Measurements from ENCODE around the gene SMIM21. TPM values are rescaled to one million over a fixed set of nuclear protein-coding genes. Genes with fewer than 3 reads are reported as not detected.

SMIM21 gene
- total RNA-seq, 1 experiment from 2014 or later: not detected

GRCh38 chr18:75395137-75395536, 32.4 kb downstream of the SMIM21 start:
- DNase-seq: no peak
- no peaks in the 10 kb centered on the region for H3K36me3 ChIP-seq (ENCODE audit: low read depth, low read length)
- no peaks in the 10 kb centered on the region for H3K4me1 ChIP-seq (ENCODE audit: insufficient read depth, low read length)
- H3K27ac ChIP-seq (ENCODE audit: low read length): no peak overlapping the region
- peaks cover 86% of the 10 kb centered on the region for H3K27me3 ChIP-seq (ENCODE audit: low read length)
- H3K9ac ChIP-seq (ENCODE audit: low read length): no peak overlapping the region
- H2AFZ ChIP-seq (ENCODE audit: low read length): no peak overlapping the region
- H3K9me2 ChIP-seq (replicated peaks; ENCODE audit: low read length): no peaks in the 10 kb centered on the region
- no peak overlapping the region for H3K4me3 ChIP-seq (ENCODE audit: low read length)
- no peaks in the 10 kb centered on the region for H3K9me3 ChIP-seq (ENCODE audit: low read length)
- no peak overlapping the region for H3K4me2 ChIP-seq (ENCODE audit: low read length)
- no peak for ATAC-seq
- CTCF ChIA-PET: interaction anchor here (0.6 kb wide), 1 partner anchor 103 kb away, joined by 4 read pairs; no protein-coding TSS in a partner anchor
- H4K20me1 ChIP-seq (ENCODE audit: low read length): no peaks in the 10 kb centered on the region
- H3F3A ChIP-seq (ENCODE audit: low read length, unreplicated experiment): no peaks in the 10 kb centered on the region
- TF ChIP-seq CTCF (conservative IDR thresholded peaks at IDR 0.05; ENCODE audit: low read depth, low read length) (no peak), EZH2phosphoT487 (IDR thresholded peaks at IDR 0.05; ENCODE audit: borderline replicate concordance, low read length) (no peak), EZH2 (IDR thresholded peaks at IDR 0.05; ENCODE audit: low read length, unreplicated experiment) (no peak)
- POLR2A ChIA-PET (ENCODE audit: unreplicated experiment): no interaction called here
- no peaks in the 10 kb centered on the region for H3K79me2 ChIP-seq (ENCODE audit: low read length)
- no TSS peak for BruUV-seq (replicated peaks)
- intact Hi-C loops (cut with micrococcal nuclease): no loop called here

DNA sequence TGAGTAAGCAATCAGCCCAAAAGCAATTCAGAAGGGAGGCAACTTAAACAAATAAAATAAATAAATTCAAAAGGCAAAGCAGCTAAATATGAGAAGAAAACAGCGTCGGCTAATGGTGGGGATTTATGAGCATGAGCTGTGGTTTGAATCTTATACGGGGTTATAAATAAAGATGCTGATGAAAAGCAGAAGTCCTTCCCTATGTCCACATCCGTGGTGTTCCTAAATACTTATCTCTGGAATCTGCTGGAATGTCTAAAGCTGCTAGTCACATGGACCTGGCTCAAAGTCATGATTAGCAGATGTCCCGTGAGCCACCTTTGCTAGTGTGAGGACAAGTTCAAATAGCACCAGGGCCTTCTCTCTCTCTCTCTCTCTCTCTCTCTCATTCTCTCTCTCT, 33.8 kb downstream of the SMIM21 start:
- H3K9ac ChIP-seq (ENCODE audit: low read length): no peak overlapping the region
- H3K9me3 ChIP-seq (ENCODE audit: low read length): no peaks in the 10 kb centered on the region
- ATAC-seq (no peak), DNase-seq (no peak)
- no peaks in the 10 kb centered on the region for H3K9me2 ChIP-seq (replicated peaks; ENCODE audit: low read length)
- ChIA-PET POLR2A (ENCODE audit: unreplicated experiment) (no interaction called here), CTCF (no interaction called here)
- H3K27ac ChIP-seq (ENCODE audit: low read length): no peak overlapping the region
- H3K27me3 ChIP-seq (ENCODE audit: low read length): peaks cover 72% of the 10 kb centered on the region
- BruUV-seq (replicated peaks): no TSS peak
- H3K79me2 ChIP-seq (ENCODE audit: low read length): no peaks in the 10 kb centered on the region
- H3K36me3 ChIP-seq (ENCODE audit: low read depth, low read length): no peaks in the 10 kb centered on the region
- H3K4me3 ChIP-seq (ENCODE audit: low read length): no peak overlapping the region
- H3F3A ChIP-seq (ENCODE audit: low read length, unreplicated experiment): no peaks in the 10 kb centered on the region
- intact Hi-C loops (cut with micrococcal nuclease): no loop called here
- H2AFZ ChIP-seq (ENCODE audit: low read length): no peak overlapping the region
- no peak overlapping the region for H3K4me2 ChIP-seq (ENCODE audit: low read length)
- H4K20me1 ChIP-seq (ENCODE audit: low read length): no peaks in the 10 kb centered on the region
- no peaks in the 10 kb centered on the region for H3K4me1 ChIP-seq (ENCODE audit: insufficient read depth, low read length)
- TF ChIP-seq EZH2phosphoT487 (IDR thresholded peaks at IDR 0.05; ENCODE audit: borderline replicate concordance, low read length) (no peak), EZH2 (IDR thresholded peaks at IDR 0.05; ENCODE audit: low read length, unreplicated experiment) (no peak), CTCF (conservative IDR thresholded peaks at IDR 0.05; ENCODE audit: low read depth, low read length) (no peak)

DNA sequence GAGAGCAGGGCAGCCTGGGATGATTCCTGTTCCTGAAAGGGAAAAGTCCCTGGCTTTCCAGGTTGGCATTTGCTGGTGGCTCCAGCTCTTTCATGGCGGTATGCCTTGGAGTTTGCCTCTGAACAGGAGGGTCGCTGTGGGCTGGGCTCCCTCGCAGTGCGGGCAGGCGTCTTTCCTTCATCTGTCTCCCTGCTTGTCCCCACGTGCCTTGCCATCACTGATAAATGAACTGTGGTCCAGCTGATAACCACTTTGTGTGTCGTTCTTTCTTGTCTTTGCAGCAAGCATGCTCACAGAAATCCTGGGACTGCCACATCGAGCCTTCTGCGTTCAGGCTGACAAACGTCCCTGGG, 35.3 kb downstream of the SMIM21 start:
- DNase-seq: no peak
- POLR2A ChIA-PET (ENCODE audit: unreplicated experiment): no interaction called here
- intact Hi-C loops (cut with micrococcal nuclease): no loop called here
- no TSS peak for BruUV-seq (replicated peaks)
- no peak for ATAC-seq
- H3K27ac ChIP-seq (ENCODE audit: low read length): no peak overlapping the region
- no peak overlapping the region for H3K4me2 ChIP-seq (ENCODE audit: low read length)
- no peaks in the 10 kb centered on the region for H3K36me3 ChIP-seq (ENCODE audit: low read depth, low read length)
- no peaks in the 10 kb centered on the region for H3K79me2 ChIP-seq (ENCODE audit: low read length)
- no peak overlapping the region for H2AFZ ChIP-seq (ENCODE audit: low read length)
- H3K27me3 ChIP-seq (ENCODE audit: low read length): peaks cover 69% of the 10 kb centered on the region
- H3F3A ChIP-seq (ENCODE audit: low read length, unreplicated experiment): no peaks in the 10 kb centered on the region
- H3K9me2 ChIP-seq (replicated peaks; ENCODE audit: low read length): no peaks in the 10 kb centered on the region
- H3K4me3 ChIP-seq (ENCODE audit: low read length): no peak overlapping the region
- H3K4me1 ChIP-seq (ENCODE audit: insufficient read depth, low read length): no peaks in the 10 kb centered on the region
- CTCF ChIA-PET: no interaction called here
- H4K20me1 ChIP-seq (ENCODE audit: low read length): no peaks in the 10 kb centered on the region
- H3K9me3 ChIP-seq (ENCODE audit: low read length): no peaks in the 10 kb centered on the region
- no peak for TF ChIP-seq EZH2phosphoT487 (IDR thresholded peaks at IDR 0.05; ENCODE audit: borderline replicate concordance, low read length)
- TF ChIP-seq CTCF (conservative IDR thresholded peaks at IDR 0.05; ENCODE audit: low read depth, low read length): no peak
- TF ChIP-seq EZH2 (IDR thresholded peaks at IDR 0.05; ENCODE audit: low read length, unreplicated experiment): no peak
- H3K9ac ChIP-seq (ENCODE audit: low read length): no peak overlapping the region
